Measurements from ENCODE around the gene ZFP36. TPM values are rescaled to one million over a fixed set of nuclear protein-coding genes. Genes with fewer than 3 reads are reported as not detected.
"Not testable (repeated sequence)": the region's sequence is repeated elsewhere in the genome, so short reads cannot be mapped to it uniquely, and the experiment has no call there.

The ZFP36 gene
- total RNA-seq, 1 donor from 2014 or later = 74.0 TPM

GRCh38 chr19:39435499-39436349 lies 29.1 kb downstream of the ZFP36 start, which contains the start of gene RPS16:
Gene RPS16, minus strand, starts transcription at chr19:39435949. Its CDS starts 54 bp downstream, at chr19:39435895.
- intact Hi-C loops (cut with micrococcal nuclease) = loop anchor here (1.0 to 2.0 kb wide), 4 partner anchors 10 to 45 kb away; partner anchors contain the start of genes MED29, PAF1, PLEKHG2 and SUPT5H

DNA sequence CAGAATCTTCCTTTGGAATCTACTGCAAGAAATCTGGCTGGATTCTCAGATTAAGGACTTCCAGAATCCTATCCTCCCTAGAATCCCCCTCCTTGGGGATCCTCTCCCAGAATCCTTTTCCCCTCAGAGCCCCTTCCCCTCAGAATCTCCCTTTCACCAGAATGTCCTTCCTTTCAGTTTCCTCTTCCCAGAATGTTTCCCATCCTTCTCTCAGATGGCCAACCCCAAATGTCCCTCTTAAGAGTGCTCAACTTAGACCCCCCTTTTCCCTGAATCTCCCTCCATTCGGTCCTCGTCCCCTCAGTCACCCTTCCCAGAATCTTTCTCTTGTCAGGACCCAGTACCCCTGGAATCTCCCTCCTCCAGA lies 29.7 kb downstream of the ZFP36 start:
- intact Hi-C loops (cut with micrococcal nuclease) = loop anchor here (1.0 to 2.0 kb wide), 4 partner anchors 9 to 45 kb away; partner anchors contain the start of genes MED29, PAF1, PLEKHG2 and SUPT5H

DNA sequence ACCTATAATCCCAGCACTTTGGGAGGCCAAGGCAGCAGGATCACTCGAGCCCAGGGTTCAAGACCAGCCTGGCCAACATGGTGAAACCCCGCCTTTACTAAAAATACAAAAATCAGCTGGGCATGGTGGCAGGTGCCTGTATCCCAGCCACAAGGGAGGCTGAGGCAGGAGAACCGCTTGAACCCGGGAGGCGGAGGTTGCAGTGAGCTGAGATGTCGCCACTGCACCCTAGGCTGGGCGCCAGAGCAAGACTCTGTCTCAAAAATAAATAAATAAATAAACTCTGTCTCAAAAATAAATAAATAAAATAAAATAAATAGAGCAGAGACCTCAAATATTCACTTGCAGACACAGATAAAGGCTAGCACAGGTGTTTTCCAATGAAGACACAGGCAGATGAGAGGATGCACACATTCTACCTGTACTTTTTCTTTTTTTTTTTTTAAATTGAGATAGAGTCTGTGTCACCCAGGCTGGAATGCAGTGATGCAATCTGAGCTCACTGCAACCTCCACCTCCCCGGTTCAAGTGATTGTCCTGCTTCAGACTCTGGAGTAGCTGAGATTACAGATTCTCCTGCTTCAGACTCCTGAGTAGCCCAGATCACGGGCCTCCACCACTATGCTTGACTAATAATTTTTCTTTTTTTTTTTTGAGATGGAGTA lies 31.8 kb downstream of the ZFP36 start:
- intact Hi-C loops (cut with micrococcal nuclease) = no loop called here

DNA sequence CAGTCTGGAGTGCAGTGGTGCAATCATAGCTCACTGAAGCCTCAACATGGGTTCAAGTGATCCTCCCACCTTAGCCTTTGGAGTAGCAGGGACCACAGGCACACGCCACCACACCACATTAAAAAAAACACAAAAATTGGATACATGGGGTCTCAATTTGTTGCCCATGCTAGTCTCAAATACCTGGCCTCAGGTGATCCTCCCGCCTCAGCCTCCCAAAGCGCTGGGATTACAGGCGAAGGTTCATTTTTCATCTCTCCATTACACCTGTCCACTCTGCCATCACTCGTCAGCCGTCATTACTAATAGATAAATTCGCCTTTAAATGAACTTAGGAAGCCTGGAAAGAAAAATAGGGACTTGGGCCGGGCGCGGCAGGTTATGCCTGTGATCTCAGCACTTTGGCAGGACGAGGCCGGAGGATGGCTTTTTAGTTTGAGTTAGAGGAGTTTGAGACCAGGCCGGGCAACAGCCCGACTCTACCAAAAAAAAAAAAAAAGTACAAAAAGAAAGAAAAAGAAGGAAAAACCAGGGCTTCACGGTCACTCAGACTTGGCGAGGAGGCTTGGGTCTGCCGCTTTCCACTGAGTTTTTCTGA lies 38.0 kb downstream of the ZFP36 start:
- intact Hi-C loops (cut with micrococcal nuclease) = loop anchor here (1.0 to 10.0 kb wide), 4 partner anchors 8 to 400 kb away; partner anchors contain the start of genes FBL, PLEKHG2 and TIMM50

GRCh38 chr19:39445196-39446111 lies 38.8 kb downstream of the ZFP36 start, which contains the start of gene SUPT5H:
Gene SUPT5H, plus strand, starts transcription at chr19:39445582. Its CDS starts 309 bp downstream, at chr19:39445891.
- intact Hi-C loops (cut with micrococcal nuclease) = loop anchor here (1.0 to 10.0 kb wide), 4 partner anchors 9 to 399 kb away; partner anchors contain the start of genes FBL, PLEKHG2 and TIMM50

DNA sequence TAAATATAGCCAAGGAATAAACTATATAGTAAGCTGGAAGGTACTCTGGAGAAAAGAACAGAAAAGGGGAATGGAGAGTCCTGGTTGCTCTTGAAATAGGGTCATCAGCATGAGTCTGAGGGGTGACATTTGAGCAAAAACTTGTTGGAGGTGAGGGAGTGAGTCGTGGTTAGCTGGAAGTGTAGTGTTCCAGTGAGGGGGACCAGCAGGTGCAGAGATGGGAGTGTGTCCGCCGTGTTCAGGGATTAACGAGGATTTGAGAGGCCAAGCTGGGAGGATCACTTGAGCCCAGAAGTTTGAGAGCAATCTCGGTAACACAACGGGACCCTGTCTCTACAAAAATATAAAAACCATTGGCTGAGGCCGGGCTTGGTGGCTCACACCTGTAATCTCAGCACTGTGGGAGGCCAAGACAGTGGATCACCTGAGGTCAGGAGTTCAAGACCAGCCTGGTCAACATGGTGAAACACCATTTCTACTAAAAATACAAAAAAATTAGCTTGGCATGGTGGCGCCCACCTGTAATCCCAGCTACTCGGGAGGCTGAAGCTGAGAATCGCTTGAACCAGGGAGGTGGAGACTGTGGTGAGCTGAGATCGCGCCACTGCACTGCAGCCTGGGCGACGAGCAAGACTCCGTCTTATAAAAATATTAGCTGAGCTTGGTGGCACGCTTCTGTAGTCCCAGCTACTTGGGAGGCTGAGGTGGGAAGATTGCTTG lies 39.9 kb downstream of the ZFP36 start:
- intact Hi-C loops (cut with micrococcal nuclease) = loop anchor here (10.0 kb wide), 1 partner anchor 398 kb away; the partner anchor contains the start of gene FBL

- intact Hi-C loops (cut with micrococcal nuclease) = loop anchor here (10.0 kb wide), 1 partner anchor 397 kb away; the partner anchor contains the start of gene FBL
Observed at GRCh38 chr19:39448271-39448670, 41.6 kb downstream of the ZFP36 start.

GRCh38 chr19:39449116-39449797 lies 42.6 kb downstream of the ZFP36 start:
- intact Hi-C loops (cut with micrococcal nuclease) = loop anchor here (10.0 kb wide), 1 partner anchor 396 kb away; the partner anchor contains the start of gene FBL

DNA sequence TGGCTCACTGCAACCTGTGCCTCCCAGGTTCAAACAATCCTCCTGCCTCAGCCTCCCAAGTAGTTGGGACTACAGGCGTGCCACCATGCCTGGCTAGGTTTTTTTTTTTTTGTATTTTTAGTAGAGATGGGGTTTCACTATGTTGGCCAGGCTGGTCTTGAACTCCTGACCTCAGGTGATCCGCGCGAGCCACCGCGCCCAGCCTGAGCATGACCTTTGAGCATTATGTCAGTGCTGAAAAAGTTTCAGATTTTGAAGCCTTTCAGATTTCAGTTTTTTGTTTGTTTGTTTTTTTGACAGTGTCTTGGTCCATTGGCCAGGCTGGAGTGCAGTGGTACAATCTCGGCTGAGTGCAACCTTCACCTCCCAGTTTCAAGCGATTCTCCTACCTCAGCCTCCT lies 44.6 kb downstream of the ZFP36 start:
- intact Hi-C loops (cut with micrococcal nuclease) = not testable (repeated sequence)

Other genes with a start within 250 kb of the ZFP36 start
- not detected in 2 replicates for gene NCCRP1, start 209.9 kb upstream of the ZFP36 start, total RNA-seq
- gene SYCN, start 202.6 kb upstream of the ZFP36 start, total RNA-seq = not detected in 2 replicates
- not detected in 2 replicates for gene IFNL3, start 161.8 kb upstream of the ZFP36 start, total RNA-seq
- not detected in 2 replicates for gene IFNL4, start 158.0 kb upstream of the ZFP36 start, total RNA-seq
- gene IFNL2, start 138.5 kb upstream of the ZFP36 start, total RNA-seq = not detected in 2 replicates
- gene IFNL1, start 110.4 kb upstream of the ZFP36 start, total RNA-seq = 0.25 TPM in 1 of 2 replicates, not detected in the other
- gene LRFN1, start 86.0 kb upstream of the ZFP36 start, total RNA-seq = 4.3 and 4.8 TPM in 2 replicates
- gene GMFG, start 70.8 kb upstream of the ZFP36 start, total RNA-seq = 640 and 657 TPM in 2 replicates
- gene SAMD4B, start 64.4 kb upstream of the ZFP36 start, total RNA-seq = 45.2 and 46.1 TPM in 2 replicates
- gene PAF1, start 15.7 kb upstream of the ZFP36 start, total RNA-seq = 43.9 and 46.7 TPM in 2 replicates
- gene MED29, start 15.5 kb upstream of the ZFP36 start, total RNA-seq = 35.3 and 35.8 TPM in 2 replicates
- 57.3 and 61.0 TPM in 2 replicates for gene PLEKHG2, start 5.8 kb downstream of the ZFP36 start, total RNA-seq
- gene RPS16, start 29.1 kb downstream of the ZFP36 start, total RNA-seq = 2,392 and 2,430 TPM in 2 replicates
- 150 and 153 TPM in 2 replicates for gene SUPT5H, start 38.7 kb downstream of the ZFP36 start, total RNA-seq
- gene TIMM50, start 74.0 kb downstream of the ZFP36 start, total RNA-seq = 65.1 and 69.0 TPM in 2 replicates
- gene DLL3, start 92.1 kb downstream of the ZFP36 start, total RNA-seq = 0.45 and 0.73 TPM in 2 replicates
- gene SELENOV, start 108.3 kb downstream of the ZFP36 start, total RNA-seq = not detected in 2 replicates
- 2.9 and 3.8 TPM in 2 replicates for gene EID2B, start 126.0 kb downstream of the ZFP36 start, total RNA-seq
- gene EID2, start 133.3 kb downstream of the ZFP36 start, total RNA-seq = 14.3 and 15.8 TPM in 2 replicates
- not detected in 2 replicates for gene LGALS13, start 195.7 kb downstream of the ZFP36 start, total RNA-seq
- gene LGALS16, start 249.1 kb downstream of the ZFP36 start, total RNA-seq = not detected in 2 replicates

Measured in T-helper 2 cell treated with Interferon-gamma antibody and Interleukin-4, amounts not matched to agents 100 ng/mL and 5 ng/mL, for 36 hours (primary cell).